ENCODE results near the gene MYO1C. TPM values are rescaled to one million over a fixed set of nuclear protein-coding genes. Genes with fewer than 3 reads are reported as not detected.
"Not testable (repeated sequence)": the region's sequence is repeated elsewhere in the genome, so short reads cannot be mapped to it uniquely, and the experiment has no call there.

Gene MYO1C
- total RNA-seq, 1 experiment from 2014 or later, result 251 TPM

- intact Hi-C loops (cut with micrococcal nuclease; ENCODE audit: unreplicated experiment) (loop anchor here (10.0 kb wide), 1 partner anchor 91 kb away; no protein-coding TSS in a partner anchor), in situ Hi-C loops (cut with HindIII; ENCODE audit: low pct_unique_long_range_greater_than_20kb, low sequenced_read_pairs) (no loop called here)
- H3K36me3 ChIP-seq (ENCODE audit: control insufficient read depth, insufficient read depth, low read length), result no peaks in the 10 kb centered on the region; the same call in none of the 2 replicates
- no peaks in the 10 kb centered on the region for H3K27me3 ChIP-seq (ENCODE audit: control insufficient read depth, insufficient read depth, low read length)
- BruUV-seq (replicated peaks), result no TSS peak
- no peak for TF ChIP-seq SIN3A (IDR thresholded peaks at IDR 0.05; ENCODE audit: borderline replicate concordance, insufficient read depth, low read depth, low read length)
- no peak for TF ChIP-seq REST (IDR thresholded peaks at IDR 0.05; ENCODE audit: insufficient read depth in 1 of 2, low read depth in 2 of 2, low read length in 1 of 2)
- no peak for TF ChIP-seq POLR2AphosphoS5 (IDR thresholded peaks at IDR 0.05; ENCODE audit: low read depth, low read length)
- TF ChIP-seq CTCF (IDR thresholded peaks at IDR 0.05), result no peak
- TF ChIP-seq TCF7L2 (IDR thresholded peaks at IDR 0.05; ENCODE audit: low read depth, low read length), result no peak
- no peak for DNase-seq (ENCODE audit: low read depth, low spot score)
- ChIA-PET CTCF (no interaction called here), POLR2A (no interaction called here)
- H3K27ac ChIP-seq (ENCODE audit: low read length), result peak overlapping the region; percentile 91
- ATAC-seq, result peak; percentile 44
- H3K4me1 ChIP-seq (ENCODE audit: control insufficient read depth, insufficient read depth, low read length), result peaks cover 18% of the 10 kb centered on the region
- no peaks in the 10 kb centered on the region for H3K9me3 ChIP-seq (ENCODE audit: control insufficient read depth, insufficient read depth, low read depth, low read length)
- peak overlapping the region; percentile 85 to 90 for H3K4me3 ChIP-seq (ENCODE audit: low read depth in 2 of 2, low read length in 2 of 2)
These were observed 37.1 kb downstream of the MYO1C start for GRCh38 chr17:1455291-1455796.

GRCh38 chr17:1454541-1454940 is 37.9 kb downstream of the MYO1C start:
- ATAC-seq (no peak), DNase-seq (ENCODE audit: low read depth, low spot score) (no peak)
- ChIA-PET CTCF (no interaction called here), POLR2A (no interaction called here)
- Histone ChIP-seq H3K4me1 (ENCODE audit: control insufficient read depth, insufficient read depth, low read length) (peaks cover 16% of the 10 kb centered on the region), H3K4me3 (ENCODE audit: low read depth in 2 of 2, low read length in 2 of 2) (peak overlapping the region; percentile 85 to 90), H3K27ac (ENCODE audit: low read length) (peak overlapping the region; percentile 91), H3K9me3 (ENCODE audit: control insufficient read depth, insufficient read depth, low read depth, low read length) (no peaks in the 10 kb centered on the region), H3K36me3 (ENCODE audit: control insufficient read depth, insufficient read depth, low read length) (no peaks in the 10 kb centered on the region; the same call in none of the 2 replicates), H3K27me3 (ENCODE audit: control insufficient read depth, insufficient read depth, low read length) (no peaks in the 10 kb centered on the region)
- in situ Hi-C loops (cut with HindIII; ENCODE audit: low pct_unique_long_range_greater_than_20kb, low sequenced_read_pairs) (no loop called here), intact Hi-C loops (cut with micrococcal nuclease; ENCODE audit: unreplicated experiment) (loop anchor here (10.0 kb wide), 1 partner anchor 90 kb away; no protein-coding TSS in a partner anchor)
- BruUV-seq (replicated peaks), result no TSS peak
- TF ChIP-seq TCF7L2 (IDR thresholded peaks at IDR 0.05; ENCODE audit: low read depth, low read length) (no peak), CTCF (IDR thresholded peaks at IDR 0.05) (no peak), REST (IDR thresholded peaks at IDR 0.05; ENCODE audit: insufficient read depth in 1 of 2, low read depth in 2 of 2, low read length in 1 of 2) (no peak), SIN3A (IDR thresholded peaks at IDR 0.05; ENCODE audit: borderline replicate concordance, insufficient read depth, low read depth, low read length) (no peak), POLR2AphosphoS5 (IDR thresholded peaks at IDR 0.05; ENCODE audit: low read depth, low read length) (no peak)

- H3K9me3 ChIP-seq (ENCODE audit: control insufficient read depth, insufficient read depth, low read depth, low read length); CTCF ChIA-PET; in situ Hi-C loops (cut with HindIII; ENCODE audit: low pct_unique_long_range_greater_than_20kb, low sequenced_read_pairs); BruUV-seq (replicated peaks); ATAC-seq; H3K4me3 ChIP-seq (ENCODE audit: low read depth in 2 of 2, low read length in 2 of 2); H3K27me3 ChIP-seq (ENCODE audit: control insufficient read depth, insufficient read depth, low read length); POLR2A ChIA-PET; DNase-seq (ENCODE audit: low read depth, low spot score); H3K36me3 ChIP-seq (ENCODE audit: control insufficient read depth, insufficient read depth, low read length): not testable (repeated sequence)
- H3K4me1 ChIP-seq (ENCODE audit: control insufficient read depth, insufficient read depth, low read length), result peaks cover 18% of the 10 kb centered on the region
- 0 out of 2 replicates have a peak overlapping the region, but pooled peaks have one; percentile 17 for H3K27ac ChIP-seq (ENCODE audit: low read length)
- intact Hi-C loops (cut with micrococcal nuclease; ENCODE audit: unreplicated experiment), result loop anchor here (10.0 kb wide), 1 partner anchor 89 kb away; no protein-coding TSS in a partner anchor
These were observed 38.8 kb downstream of the MYO1C start for GRCh38 chr17:1453694-1454093.
